ENCODE measurements around the gene COL23A1.
"Not testable (repeated sequence)": the region's sequence is repeated elsewhere in the genome, so short reads cannot be mapped to it uniquely, and the experiment has no call there.

The COL23A1 gene

GRCh38 chr5:178589180-178590140 lies 733 bp downstream of the COL23A1 start:
- H3K4me3 ChIP-seq (ENCODE audit: low read depth, low read length), result peak overlapping the region; percentile 47

- H3K4me3 ChIP-seq (ENCODE audit: low read depth, low read length), result peak overlapping the region; percentile 47
These were observed 1.4 kb downstream of the COL23A1 start for GRCh38 chr5:178588769-178589168.

- H3K4me3 ChIP-seq (ENCODE audit: low read depth, low read length), result no peak overlapping the region
These were observed 2.2 kb downstream of the COL23A1 start for GRCh38 chr5:178587763-178588611.

- no peak overlapping the region for H3K4me3 ChIP-seq (ENCODE audit: low read depth, low read length)
These were observed 3.8 kb downstream of the COL23A1 start for GRCh38 chr5:178586396-178586795.

- H3K4me3 ChIP-seq (ENCODE audit: low read depth, low read length), result not testable (repeated sequence)
These were observed 4.8 kb downstream of the COL23A1 start for GRCh38 chr5:178585421-178585820.

GRCh38 chr5:178583279-178583678 lies 6.9 kb downstream of the COL23A1 start:
- H3K4me3 ChIP-seq (ENCODE audit: low read depth, low read length), result no peak overlapping the region

GRCh38 chr5:178582291-178582690 lies 7.9 kb downstream of the COL23A1 start:
- no peak overlapping the region for H3K4me3 ChIP-seq (ENCODE audit: low read depth, low read length)

GRCh38 chr5:178581621-178582020 lies 8.6 kb downstream of the COL23A1 start:
- no peak overlapping the region for H3K4me3 ChIP-seq (ENCODE audit: low read depth, low read length)

- no peak overlapping the region for H3K4me3 ChIP-seq (ENCODE audit: low read depth, low read length)
These were observed 9.8 kb downstream of the COL23A1 start for GRCh38 chr5:178580271-178580955.

GRCh38 chr5:178577944-178578343 lies 12.2 kb downstream of the COL23A1 start:
- H3K4me3 ChIP-seq (ENCODE audit: low read depth, low read length), result no peak overlapping the region

- H3K4me3 ChIP-seq (ENCODE audit: low read depth, low read length), result peak overlapping the region; percentile 28
These were observed 12.8 kb downstream of the COL23A1 start for GRCh38 chr5:178577376-178577839.

GRCh38 chr5:178576591-178577351 lies 13.4 kb downstream of the COL23A1 start:
- H3K4me3 ChIP-seq (ENCODE audit: low read depth, low read length), result peak overlapping the region; percentile 28

GRCh38 chr5:178573216-178573615 lies 17.0 kb downstream of the COL23A1 start:
- no peak overlapping the region for H3K4me3 ChIP-seq (ENCODE audit: low read depth, low read length)

- H3K4me3 ChIP-seq (ENCODE audit: low read depth, low read length), result no peak overlapping the region
These were observed 17.6 kb downstream of the COL23A1 start for GRCh38 chr5:178572617-178573016.

- no peak overlapping the region for H3K4me3 ChIP-seq (ENCODE audit: low read depth, low read length)
These were observed 20.7 kb downstream of the COL23A1 start for GRCh38 chr5:178569485-178569884.

- H3K4me3 ChIP-seq (ENCODE audit: low read depth, low read length), result no peak overlapping the region
These were observed 25.2 kb downstream of the COL23A1 start for GRCh38 chr5:178564811-178565550.

- H3K4me3 ChIP-seq (ENCODE audit: low read depth, low read length), result no peak overlapping the region
These were observed 25.8 kb downstream of the COL23A1 start for GRCh38 chr5:178564397-178564796.

GRCh38 chr5:178563621-178564020 lies 26.6 kb downstream of the COL23A1 start:
- no peak overlapping the region for H3K4me3 ChIP-seq (ENCODE audit: low read depth, low read length)

GRCh38 chr5:178561746-178562264 lies 28.4 kb downstream of the COL23A1 start:
- H3K4me3 ChIP-seq (ENCODE audit: low read depth, low read length), result no peak overlapping the region

Data from iPS-11a (cell line).